A673 (cell line): ENCODE measurements around the gene C1orf174.

Experiments
- CTCF ChIP-seq: fragments of 300-800, 200-600 bp; sonication (generic); conservative IDR thresholded peaks from 2 replicates; pipeline ENCODE4 v1.5.1; 2017; ENCODE audit warnings: low read depth, mild to moderate bottlenecking, antibody characterized with exemption, low read length, moderate library complexity, mixed read lengths
- EZH2 ChIP-seq: fragments of 200-600 bp; sonication (generic); IDR thresholded peaks from 2 replicates; pipeline ENCODE4 v1.6.1; 2017; ENCODE audit warnings: borderline replicate concordance, low read depth, mild to moderate bottlenecking, mixed read lengths, antibody characterized with exemption, low read length; ENCODE audit not compliant: poor library complexity, severe bottlenecking

- TF ChIP-seq EZH2 (no peak), CTCF (no peak)
Measured at GRCh38 chr1:3852091-3852490, 48.0 kb downstream of the C1orf174 start.
